IPS-11a (cell line): ENCODE data around the gene TP73.

Experiments
- H3K4me3 ChIP-seq: one replicate; pipeline ENCODE4 v1.5.1; 2013; ENCODE audit warnings: low read depth, low read length, control low read depth

Gene TP73

DNA sequence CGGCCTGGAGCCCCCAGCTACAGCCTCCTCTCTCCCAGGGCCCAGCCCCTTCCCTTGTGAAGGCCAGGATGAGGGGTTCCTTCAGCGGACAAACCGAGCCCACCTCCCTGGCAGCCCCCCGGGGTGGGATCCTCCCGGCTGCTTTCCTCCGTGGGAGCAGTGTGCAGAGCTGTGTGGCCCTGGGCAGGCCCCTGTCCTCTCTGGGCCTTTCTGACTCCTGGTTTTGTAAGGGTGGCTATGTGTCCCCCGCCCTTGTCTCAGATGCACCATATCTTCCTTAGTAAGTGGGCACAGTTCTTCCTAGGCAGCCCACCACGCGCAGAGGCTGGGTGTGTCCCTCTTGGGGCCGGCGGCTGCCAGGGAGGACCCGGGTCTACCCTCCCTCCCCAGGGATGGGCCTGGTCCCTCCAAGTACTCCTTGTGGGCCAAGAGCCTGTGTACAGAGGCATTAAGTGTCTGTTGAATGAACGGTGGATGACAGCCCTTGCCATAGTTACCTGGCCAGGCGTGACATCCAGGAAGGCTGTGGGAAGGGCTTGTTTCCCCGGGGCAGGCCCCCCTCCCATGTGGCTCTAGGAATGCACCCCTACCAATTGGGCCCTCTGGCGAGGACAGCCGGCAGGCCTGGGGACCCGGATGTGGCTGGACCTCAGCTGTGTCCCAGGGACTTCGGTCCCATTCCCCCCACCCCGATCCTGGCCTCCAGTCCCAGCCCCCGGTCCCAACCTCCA is 124.1 kb downstream of the TP73 start:
- no peak overlapping the region for H3K4me3 ChIP-seq

DNA sequence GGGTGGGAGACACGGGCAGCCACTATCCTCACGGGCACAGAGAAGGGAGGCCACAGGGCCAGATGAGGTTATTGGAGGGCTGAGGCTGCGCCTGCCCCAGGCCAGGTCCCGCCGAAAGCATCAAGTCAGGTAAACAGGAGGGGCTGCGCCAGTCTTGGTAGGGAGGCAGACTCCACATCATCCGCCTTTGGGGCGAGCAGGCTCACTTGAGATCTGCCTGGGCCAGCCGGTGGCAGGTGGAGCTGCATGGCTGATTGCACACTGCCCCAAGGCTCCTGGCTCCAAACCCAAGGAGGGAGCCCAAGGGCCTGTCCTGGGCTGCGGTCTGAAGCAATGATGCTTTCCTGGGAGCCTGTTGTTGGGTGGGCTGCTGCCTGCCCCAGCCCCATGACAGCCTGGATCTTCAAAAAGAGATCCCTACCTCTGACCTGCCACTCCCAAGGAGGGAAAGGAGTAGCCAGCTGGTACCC is 124.8 kb downstream of the TP73 start:
- H3K4me3 ChIP-seq = no peak overlapping the region

DNA sequence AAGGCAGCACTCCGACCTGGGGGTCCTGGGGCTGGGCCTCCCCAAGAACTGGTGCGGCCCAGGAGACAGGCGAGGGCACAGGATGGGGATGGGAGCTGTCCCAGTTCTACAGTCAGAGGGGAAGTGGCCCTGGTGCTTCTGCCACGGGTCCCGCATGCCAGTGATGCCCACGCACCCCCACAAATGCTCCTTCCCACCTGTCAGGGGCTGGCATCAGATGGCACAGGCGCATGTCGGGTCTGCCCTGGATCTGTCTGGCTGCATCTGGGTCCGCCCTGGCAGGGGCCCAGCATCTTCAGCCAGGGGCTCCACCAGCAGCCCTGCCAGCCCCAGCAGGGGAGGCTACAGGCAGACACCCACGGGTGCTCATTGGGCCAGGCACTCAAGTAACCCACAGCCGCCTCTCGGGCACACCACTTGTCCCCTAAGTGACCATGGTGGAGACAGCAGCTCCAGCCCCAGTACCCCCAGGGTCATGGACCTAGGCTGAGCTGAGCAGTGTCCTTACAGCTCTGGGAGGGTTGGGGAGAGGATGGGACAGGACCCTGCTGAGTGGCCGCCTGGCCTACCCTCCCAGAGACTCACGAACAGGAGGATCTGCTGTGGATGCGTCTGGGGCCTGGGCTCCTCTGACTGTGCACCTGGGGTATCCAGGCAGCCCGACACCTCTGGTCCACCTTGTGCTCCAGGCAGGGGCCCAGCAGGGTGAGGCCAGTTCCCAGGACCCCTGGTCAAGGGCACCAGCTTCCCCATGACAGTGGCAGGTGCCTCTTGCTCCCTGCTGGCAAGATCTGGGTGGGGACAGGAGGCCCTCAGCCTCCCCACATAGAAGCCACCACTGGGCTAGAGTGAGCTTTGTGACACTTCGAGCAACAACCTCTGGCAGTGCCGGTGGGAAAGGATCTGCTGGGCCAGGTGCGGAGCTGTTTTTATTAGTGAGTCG is 125.6 kb downstream of the TP73 start:
- H3K4me3 ChIP-seq = no peak overlapping the region

DNA sequence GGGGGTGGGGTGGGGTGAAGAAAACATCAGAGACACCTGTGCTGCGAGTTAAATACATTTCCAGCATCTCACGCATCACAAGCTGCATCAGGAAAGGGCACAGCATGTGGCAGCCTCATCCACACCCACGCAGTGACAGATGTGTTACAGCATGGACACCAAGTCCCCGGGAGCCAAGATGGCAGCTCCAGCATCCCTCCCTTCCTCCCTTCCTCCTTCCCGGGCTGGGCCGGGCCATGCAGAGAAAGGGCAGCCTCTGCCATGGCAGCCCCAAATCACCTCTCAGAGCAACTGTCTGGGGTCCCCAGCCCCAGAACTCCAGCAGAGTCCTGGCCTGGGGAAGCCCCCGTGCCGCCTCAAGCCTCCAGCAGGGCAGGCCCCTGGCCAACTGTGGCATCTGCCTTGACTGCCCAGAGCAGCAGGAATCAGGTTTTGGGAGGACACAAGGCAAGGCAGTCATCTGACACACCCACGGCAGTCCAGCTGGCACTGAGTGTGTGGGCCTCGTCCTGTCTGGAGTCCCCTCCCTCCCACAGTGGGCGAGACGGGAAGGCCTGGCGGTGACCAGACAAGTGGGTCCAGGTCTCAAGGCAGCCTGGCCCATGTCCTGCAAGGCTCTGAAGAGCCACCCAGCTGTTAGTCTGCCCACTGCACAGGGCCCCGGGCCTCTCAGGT is 126.4 kb downstream of the TP73 start:
- no peak overlapping the region for H3K4me3 ChIP-seq

DNA sequence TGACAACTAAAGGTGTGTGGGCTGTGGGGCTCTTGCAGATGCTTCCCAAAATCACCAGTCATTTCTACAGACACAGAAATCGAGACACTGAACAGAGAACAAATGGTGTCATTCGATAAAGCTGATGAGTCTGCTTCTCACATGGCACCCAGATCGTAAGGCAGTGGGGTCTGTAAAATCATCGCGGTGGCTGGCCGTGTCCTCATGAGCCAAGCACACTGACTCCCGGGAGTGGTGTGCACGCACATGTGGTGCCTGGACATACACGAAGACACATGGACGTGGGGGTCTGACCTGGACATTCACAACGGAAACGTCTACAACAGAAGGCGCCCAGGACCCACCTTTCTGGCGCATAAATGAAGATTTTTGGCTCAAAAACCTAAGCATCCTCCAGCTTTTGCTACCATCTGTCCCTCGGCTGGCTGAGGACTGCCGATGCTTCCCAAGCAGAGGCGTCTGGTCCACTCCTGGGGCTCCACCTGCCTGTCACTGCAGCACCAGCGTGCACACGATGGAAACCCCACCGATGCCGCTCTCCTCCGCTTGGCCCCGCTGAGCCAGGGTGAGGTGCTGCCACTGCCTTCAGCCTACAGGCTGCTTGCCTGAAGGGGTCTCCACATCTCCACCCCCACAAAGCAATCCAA is 127.1 kb downstream of the TP73 start:
- no peak overlapping the region for H3K4me3 ChIP-seq

DNA sequence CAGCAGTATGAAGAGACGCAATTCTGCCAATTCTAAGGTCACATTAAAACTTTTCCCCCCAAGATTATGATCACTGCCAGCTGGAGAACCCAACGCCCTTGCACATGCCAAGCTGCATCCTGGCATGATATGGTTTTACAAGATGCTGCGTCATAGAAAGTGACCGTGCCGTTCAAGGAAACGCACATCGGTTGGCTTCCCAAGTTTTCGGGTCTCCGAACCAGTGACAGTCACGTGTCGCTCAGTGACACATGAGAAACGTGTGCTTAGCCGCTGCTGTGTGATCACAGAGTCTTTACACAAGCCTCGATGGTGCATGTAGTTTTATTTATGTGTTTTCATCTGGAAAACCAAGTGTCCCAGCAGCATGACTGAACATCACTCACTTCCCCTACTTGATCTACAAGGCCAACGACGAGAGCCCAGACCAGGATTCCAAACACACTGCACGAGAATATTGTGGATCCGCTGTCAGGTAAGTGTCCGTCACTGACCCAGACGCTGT is 127.6 kb downstream of the TP73 start:
- no peak overlapping the region for H3K4me3 ChIP-seq

DNA sequence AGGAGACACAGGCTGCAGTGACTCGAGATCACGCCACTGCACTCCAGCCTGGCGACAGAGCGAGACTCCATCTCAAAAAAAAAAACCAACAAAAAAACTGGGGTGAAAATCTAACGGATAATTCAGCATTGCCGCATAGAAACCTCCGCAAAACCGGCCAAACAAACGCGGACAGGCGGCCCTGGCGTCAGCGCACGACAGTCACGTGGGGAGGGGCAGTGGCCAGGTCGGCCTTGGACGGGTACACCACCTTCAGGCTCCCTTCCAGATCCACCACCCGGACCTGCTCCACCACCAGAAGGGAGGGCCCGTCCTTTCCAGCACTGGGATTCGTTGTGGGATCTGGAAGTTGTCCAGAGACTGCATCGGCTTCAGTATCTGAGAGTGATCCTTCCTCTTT is 128.6 kb downstream of the TP73 start:
- H3K4me3 ChIP-seq = no peak overlapping the region

DNA sequence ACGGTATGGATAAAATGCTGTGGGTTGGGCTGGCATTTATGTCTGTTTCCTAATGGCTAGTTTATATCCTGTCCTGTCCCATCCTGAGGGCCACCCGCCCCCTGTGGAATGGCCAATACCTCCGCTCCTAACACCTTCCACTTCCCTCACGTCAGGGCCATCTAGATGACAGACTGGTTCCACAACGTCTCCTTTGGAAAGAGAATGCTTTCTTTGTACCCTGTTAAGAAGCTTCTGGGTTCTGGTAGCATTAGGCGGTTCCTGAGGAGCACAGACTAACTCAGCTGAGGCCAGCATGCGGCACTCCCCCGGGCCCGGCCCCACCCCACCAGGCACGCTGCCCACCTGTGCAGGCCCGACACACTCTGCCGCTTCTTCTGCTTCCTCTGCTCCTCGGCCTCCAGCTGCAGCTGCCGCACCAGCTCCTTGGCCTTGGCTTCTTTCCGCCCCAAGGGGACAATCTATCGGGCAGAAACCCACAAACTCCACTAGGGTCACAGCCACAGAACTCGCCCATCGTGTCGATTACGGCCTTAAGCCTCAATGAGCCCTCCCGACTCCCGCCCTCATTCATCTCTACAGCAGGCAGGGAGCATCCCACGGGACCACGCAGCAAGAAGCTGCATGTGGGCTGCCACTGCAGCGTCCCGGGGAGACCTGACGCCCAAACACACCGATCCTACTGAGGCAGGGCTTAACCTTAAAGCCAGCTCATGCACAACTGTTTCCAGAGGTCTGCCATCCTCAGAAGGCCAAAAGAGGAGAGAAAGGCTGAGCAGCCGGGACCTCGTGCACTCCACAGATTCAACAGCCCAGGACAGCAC is 131.5 kb downstream of the TP73 start:
- no peak overlapping the region for H3K4me3 ChIP-seq

DNA sequence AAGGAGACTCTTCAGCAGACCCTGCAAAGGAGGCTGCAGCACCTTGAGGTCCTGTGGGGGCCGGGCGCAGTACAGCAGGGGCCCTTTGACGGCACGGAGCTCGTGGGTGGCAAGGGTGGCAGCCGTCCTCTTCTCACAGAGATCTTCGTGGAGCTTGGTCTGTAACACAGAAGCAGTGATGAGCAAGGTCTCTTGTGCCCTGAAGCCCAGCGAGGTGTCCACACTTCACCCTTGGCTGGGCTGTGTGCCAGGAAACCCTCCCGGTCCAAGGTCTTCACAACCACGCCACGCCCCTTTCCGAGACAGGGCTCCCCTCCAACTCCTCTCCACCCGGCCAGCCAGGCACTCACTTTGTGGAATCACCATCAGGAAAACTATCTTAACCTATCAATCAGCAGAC is 132.7 kb downstream of the TP73 start:
- no peak overlapping the region for H3K4me3 ChIP-seq

DNA sequence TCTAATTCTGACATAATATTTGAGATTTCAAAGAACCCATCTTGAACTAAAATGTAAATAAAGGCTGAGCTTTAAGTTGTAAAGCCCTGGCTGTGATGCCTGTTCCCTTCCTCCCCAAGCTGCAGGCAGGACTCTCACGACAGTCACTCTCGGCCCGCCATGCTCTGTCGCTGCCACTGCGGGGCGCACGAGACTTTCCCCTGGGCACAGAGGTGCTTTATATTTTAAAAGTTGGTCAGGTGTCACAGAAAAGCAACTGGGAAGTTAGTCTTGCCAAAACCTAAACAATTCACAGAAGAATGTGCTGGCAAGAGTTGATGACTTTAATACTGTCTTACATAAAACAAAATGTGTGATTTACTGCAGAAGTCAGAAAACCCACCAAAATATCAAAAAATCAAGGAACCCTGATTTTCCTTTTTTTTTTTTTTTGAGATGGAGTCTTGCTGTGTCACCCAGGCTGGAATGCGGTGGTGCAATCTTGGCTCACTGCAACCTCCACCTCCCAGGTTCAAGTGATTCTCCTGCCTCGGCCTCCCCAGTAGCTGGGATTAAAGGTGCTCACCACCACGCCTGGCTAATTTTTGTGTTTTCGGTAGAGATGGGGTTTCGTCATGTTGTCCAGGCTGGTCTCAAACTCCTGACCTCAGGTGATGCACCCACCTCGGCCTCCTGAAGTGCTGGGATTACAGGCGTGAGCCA is 133.3 kb downstream of the TP73 start:
- H3K4me3 ChIP-seq = no peak overlapping the region
